Cardiac fibroblast (primary cell): ENCODE data around the gene DCLK2.

ENCODE experiments used
- DNase-seq, 2 donors: peaks; one replicate each; pipeline versions ENCODE4 v3.0.0 to v3.0.0-alpha.2; 2010; ENCODE audit warnings: low read depth in 2 of 2
- H3K4me3 ChIP-seq, 2 donors: replicated peaks in 1 of 2; 1 replicate in 1 of 2; 2 replicates in 1 of 2; pipeline ENCODE4 v1.5.1; 2011; ENCODE audit warnings: low read depth in 2 of 2, low read length in 2 of 2, mild to moderate bottlenecking in 2 of 2, moderate library complexity in 1 of 2
- CTCF ChIP-seq: IDR thresholded peaks from one replicate; pipeline ENCODE4 v1.5.1; 2011; ENCODE audit warnings: low read depth, mild to moderate bottlenecking, low read length, inconsistent platforms

Gene DCLK2

GRCh38 chr4:150230561-150230960, 152.3 kb downstream of the DCLK2 start:
- no peak for TF ChIP-seq CTCF
- DNase-seq: no peak
- H3K4me3 ChIP-seq: no peak overlapping the region

GRCh38 chr4:150231107-150231770, 153.0 kb downstream of the DCLK2 start:
- no peak overlapping the region for H3K4me3 ChIP-seq
- DNase-seq: peak in 1 of 2 donors; percentile 43
- TF ChIP-seq CTCF: no peak

GRCh38 chr4:150232029-150232428, 153.8 kb downstream of the DCLK2 start:
- no peak for TF ChIP-seq CTCF
- DNase-seq: peak in 1 of 2 donors; percentile 62
- H3K4me3 ChIP-seq: no peak overlapping the region

DNA sequence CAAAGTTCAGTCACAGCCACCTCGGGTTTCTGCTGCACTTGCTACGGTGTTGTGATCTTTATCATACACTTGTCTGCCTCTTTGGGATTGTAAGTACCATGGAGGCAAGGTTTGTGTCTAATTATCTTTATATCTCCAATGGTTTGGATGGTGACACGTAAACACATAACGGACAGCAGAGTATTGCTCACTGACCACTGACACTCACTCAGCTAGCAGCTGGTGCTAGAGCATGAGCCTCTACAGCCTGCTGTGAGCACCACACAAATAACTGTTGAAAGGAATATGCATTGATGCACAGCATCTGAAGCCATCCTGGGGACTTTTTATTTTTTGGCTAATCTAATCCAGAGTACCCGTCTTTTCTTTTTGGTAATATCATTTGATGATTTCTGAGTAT, 156.0 kb downstream of the DCLK2 start:
- TF ChIP-seq CTCF: no peak
- DNase-seq: no peak

DNA sequence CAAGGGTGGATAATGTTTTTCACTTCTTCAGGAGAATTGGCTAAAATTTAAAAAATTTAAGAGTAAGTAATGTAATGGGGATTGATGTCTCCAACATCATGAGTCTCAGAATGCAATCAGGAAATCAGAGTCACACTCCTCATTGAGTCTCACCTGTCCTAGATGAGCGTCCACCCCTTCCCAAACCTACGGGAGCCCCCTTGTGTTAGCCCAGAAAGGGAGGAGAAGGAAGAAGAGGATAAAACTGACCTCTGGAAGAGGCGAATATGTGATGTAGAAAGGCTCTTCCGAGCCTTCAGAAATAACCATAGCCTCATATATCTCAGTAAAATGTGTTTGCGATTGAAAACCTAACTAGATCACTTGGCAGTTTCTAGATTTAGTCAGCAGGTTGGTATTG, 157.1 kb downstream of the DCLK2 start:
- H3K4me3 ChIP-seq: no peak overlapping the region
- DNase-seq: no peak
- no peak for TF ChIP-seq CTCF

More for the DNA sequence above, 156.0 kb downstream of the DCLK2 start:
- no peak overlapping the region for H3K4me3 ChIP-seq

DNA sequence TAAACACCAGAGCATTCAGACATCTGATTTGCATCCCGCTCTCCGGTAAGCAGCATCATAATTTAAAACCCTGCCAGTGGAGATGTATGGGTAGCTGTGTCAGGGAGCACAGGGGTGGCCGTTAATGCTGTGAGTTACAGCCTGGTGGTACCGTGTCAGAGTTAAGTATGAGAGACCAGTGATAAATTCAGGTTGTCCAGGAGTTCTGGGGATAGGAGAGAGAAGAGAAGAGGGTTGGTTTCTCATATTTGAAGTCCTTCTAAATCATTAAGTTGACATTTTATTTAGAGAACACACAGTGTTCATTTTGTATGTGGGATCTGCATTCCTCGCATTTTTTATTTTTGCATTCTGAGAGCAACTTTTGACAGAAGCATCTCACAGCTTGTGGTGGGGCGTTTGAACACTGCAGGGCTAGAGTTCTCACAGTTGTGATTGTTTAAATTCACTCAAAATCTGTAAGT, 157.6 kb downstream of the DCLK2 start:
- peak; percentile 42 to 59 for DNase-seq
- H3K4me3 ChIP-seq: no peak overlapping the region
- no peak for TF ChIP-seq CTCF

DNA sequence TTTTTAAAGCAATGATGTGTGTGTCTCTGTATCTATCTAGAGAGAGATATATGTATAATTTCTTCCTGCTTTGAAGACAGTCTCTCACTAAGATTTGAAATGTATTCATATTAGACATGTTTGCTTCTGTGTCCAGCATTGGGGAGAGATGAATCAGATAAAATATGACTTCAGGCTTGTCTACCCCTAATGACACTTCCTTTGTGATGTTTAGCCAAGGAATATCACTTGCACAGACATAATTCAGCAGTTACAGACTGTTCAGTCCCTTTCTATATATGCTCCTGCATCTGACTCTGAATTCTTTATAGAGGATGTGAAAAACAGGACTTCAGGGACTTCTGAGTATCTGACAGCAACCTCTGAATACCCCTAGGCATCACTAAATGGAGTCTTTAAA, 158.4 kb downstream of the DCLK2 start:
- peak in 1 of 2 donors; percentile 64 for DNase-seq
- no peak overlapping the region for H3K4me3 ChIP-seq

More for the DNA sequence above, 158.4 kb downstream of the DCLK2 start:
- TF ChIP-seq CTCF: no peak
